Vagina (tissue), 2 donors: ENCODE measurements around the gene RPL37. TPM values are rescaled to one million over a fixed set of nuclear protein-coding genes. Genes with fewer than 3 reads are reported as not detected.
"Not testable (repeated sequence)": the region's sequence is repeated elsewhere in the genome, so short reads cannot be mapped to it uniquely, and the experiment has no call there.

Experiments
- DNase-seq, 2 donors: peaks; one replicate each; pipeline ENCODE4 v3.0.0-alpha.2; 2017; ENCODE audit errors: extremely low spot score in 2 of 2
- H3K27ac ChIP-seq: fragments of 200-600 bp; sonication (generic); one replicate; pipeline ENCODE4 v1.5.1; 2019
- H3K27me3 ChIP-seq: fragments of 200-600 bp; sonication (generic); one replicate; pipeline ENCODE4 v1.5.1; 2019
- H3K36me3 ChIP-seq, 2 donors: fragments of 200-600 bp; sonication (generic); one replicate each; pipeline ENCODE4 v1.5.1; 2017 to 2019
- H3K4me1 ChIP-seq: fragments of 200-600 bp; sonication (generic); one replicate; pipeline ENCODE4 v1.5.1; 2019
- H3K4me3 ChIP-seq, 2 donors: fragments of 200-600 bp; sonication (generic); 1 replicate in 1 of 2; 2 replicates in 1 of 2; pipeline ENCODE4 v1.5.1; 2016 to 2019
- H3K9me3 ChIP-seq: fragments of 200-600 bp; sonication (generic); one replicate; pipeline ENCODE4 v1.5.1; 2019
- CTCF ChIP-seq, 3 experiments: fragments of 450-650 bp in 2 of 3; fragments of 200-600 bp in 1 of 3; sonication (generic) in 1 of 3; IDR thresholded peaks; one replicate each; pipeline ENCODE4 v1.5.1; 2017 to 2019; ENCODE audit warnings: antibody characterized with exemption in 3 of 3, mild to moderate bottlenecking in 2 of 3, moderate library complexity in 2 of 3
- POLR2A ChIP-seq, 2 donors: fragments of 450-650 bp; IDR thresholded peaks; one replicate each; pipeline ENCODE4 v1.6.1; 2017; ENCODE audit warnings: antibody characterized with exemption in 2 of 2, mild to moderate bottlenecking in 2 of 2, moderate library complexity in 2 of 2
- POLR2AphosphoS5 ChIP-seq, 2 donors: sonication (generic); formaldehyde crosslinking; IDR thresholded peaks; one replicate each; pipeline ENCODE4 v1.9.0; 2017; ENCODE audit warnings: antibody characterized with exemption in 2 of 2, mild to moderate bottlenecking in 2 of 2, low read depth in 1 of 2; ENCODE audit not compliant: insufficient read depth in 1 of 2
- intact Hi-C: fragments of 100-400 bp; cut with DNase I; formaldehyde crosslinking; loops from one replicate; pipeline ENCODE4 v1.15.1; 2023
- total RNA-seq: library from RNA; depleted of rRNA; stranded (reverse); fragments of >200 nt; gene quantifications from one replicate; pipeline ENCODE4 v1.2.3, GENCODE V29; 2016

Gene RPL37
- total RNA-seq, 1 donor from 2014 or later = 489 TPM

GRCh38 chr5:40798012-40798800 is 36.8 kb downstream of the RPL37 start, which contains the start of gene PRKAA1:
Gene PRKAA1, minus strand, starts transcription at chr5:40798374. Its CDS starts 185 bp downstream, at chr5:40798189.
- intact Hi-C loops = loop anchor here (1.0 kb wide), 1 partner anchor 37 kb away; the partner anchor contains the start of gene RPL37
- Histone ChIP-seq H3K9me3 (no peaks in the 10 kb centered on the region), H3K4me3 (peak within 1 kb of the TSS; percentile 88 to 99), H3K27me3 (no peaks in the 10 kb centered on the region), H3K36me3 (no peaks in the 10 kb centered on the region), H3K4me1 (peaks cover 48% of the 10 kb centered on the region), H3K27ac (peak within 1 kb of the TSS; percentile 98)
- TF ChIP-seq POLR2A (IDR thresholded peaks at IDR 0.05) (peak in 1 of 2 donors; percentile 82), POLR2AphosphoS5 (IDR thresholded peaks at IDR 0.05; ENCODE audit: insufficient read depth in 1 of 2, low read depth in 1 of 2) (peak in 1 of 2 donors; percentile 98), CTCF (IDR thresholded peaks at IDR 0.05) (peak in 2 of 3 experiments; percentile 29 to 46)
- DNase-seq = peak in 1 of 2 donors; percentile 93

GRCh38 chr5:40797273-40798011 is 37.6 kb downstream of the RPL37 start:
- Histone ChIP-seq H3K4me3 (peak overlapping the region; percentile 88 to 99), H3K27ac (peak overlapping the region; percentile 98), H3K4me1 (peaks cover 51% of the 10 kb centered on the region), H3K27me3 (no peaks in the 10 kb centered on the region), H3K9me3 (no peaks in the 10 kb centered on the region), H3K36me3 (no peaks in the 10 kb centered on the region)
- TF ChIP-seq CTCF (IDR thresholded peaks at IDR 0.05) = no peak
- TF ChIP-seq POLR2A (IDR thresholded peaks at IDR 0.05) = no peak
- no peak for TF ChIP-seq POLR2AphosphoS5 (IDR thresholded peaks at IDR 0.05; ENCODE audit: insufficient read depth in 1 of 2, low read depth in 1 of 2)
- intact Hi-C loops = loop anchor here (1.0 to 2.0 kb wide), 2 partner anchors 38 to 43 kb away; partner anchors contain the start of genes RPL37 and TTC33
- no peak for DNase-seq

- intact Hi-C loops = loop anchor here (2.0 kb wide), 1 partner anchor 42 kb away; the partner anchor contains the start of gene TTC33
- Histone ChIP-seq H3K36me3 (no peaks in the 10 kb centered on the region), H3K4me3 (peak overlapping the region; percentile 88 to 99), H3K4me1 (peaks cover 58% of the 10 kb centered on the region), H3K27me3 (no peaks in the 10 kb centered on the region), H3K27ac (peak overlapping the region; percentile 98), H3K9me3 (no peaks in the 10 kb centered on the region)
- DNase-seq = no peak
- TF ChIP-seq CTCF (IDR thresholded peaks at IDR 0.05) = no peak
- TF ChIP-seq POLR2AphosphoS5 (IDR thresholded peaks at IDR 0.05; ENCODE audit: insufficient read depth in 1 of 2, low read depth in 1 of 2) = peak in 1 of 2 donors; percentile 39
Measured at GRCh38 chr5:40796487-40796889, 38.5 kb downstream of the RPL37 start.

DNA sequence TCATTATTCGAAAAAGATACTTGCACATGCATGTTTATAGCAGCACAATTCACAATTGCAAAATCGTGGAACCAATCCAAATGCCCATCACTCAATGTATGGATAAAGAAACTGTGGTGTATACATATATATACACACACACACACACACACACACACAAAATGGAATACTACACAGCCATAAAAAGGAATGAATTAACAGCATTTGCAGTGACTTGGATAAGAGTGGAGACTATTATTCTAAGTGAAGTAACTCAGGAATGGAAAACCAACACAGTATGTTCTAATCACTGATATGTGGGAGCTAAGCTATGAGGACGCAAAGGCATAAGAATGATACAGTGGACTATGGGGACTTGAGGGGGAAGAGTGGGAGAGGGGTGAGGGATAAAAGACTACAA is 40.1 kb downstream of the RPL37 start:
- peaks cover 71% of the 10 kb centered on the region for H3K4me1 ChIP-seq

DNA sequence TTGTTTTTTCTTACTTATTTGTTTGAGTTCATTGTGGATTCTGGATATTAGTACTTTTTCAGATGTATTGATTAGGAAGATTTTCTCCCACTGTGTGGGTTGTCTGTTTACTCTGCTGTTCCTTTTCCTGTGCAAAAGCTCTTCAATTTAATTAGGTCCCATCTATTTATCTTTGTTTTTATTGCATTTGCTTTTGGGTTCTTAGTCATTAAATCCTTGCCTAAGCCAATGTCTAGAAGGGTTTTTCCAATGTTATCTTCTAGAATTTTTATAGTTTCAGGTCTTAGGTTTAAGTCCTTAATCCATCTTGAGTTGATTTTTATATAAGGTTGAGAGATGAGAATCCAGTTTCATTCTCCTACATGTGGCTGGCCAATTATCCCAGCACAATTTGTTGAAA is 40.7 kb downstream of the RPL37 start:
- H3K36me3 ChIP-seq, H3K27ac ChIP-seq, H3K4me3 ChIP-seq, H3K9me3 ChIP-seq, intact Hi-C loops, H3K27me3 ChIP-seq, DNase-seq: not testable (repeated sequence)
- peaks cover 74% of the 10 kb centered on the region for H3K4me1 ChIP-seq

More for the DNA sequence above, 40.1 kb downstream of the RPL37 start:
- DNase-seq, H3K4me3 ChIP-seq, intact Hi-C loops, H3K36me3 ChIP-seq, H3K9me3 ChIP-seq, H3K27ac ChIP-seq, H3K27me3 ChIP-seq: not testable (repeated sequence)

DNA sequence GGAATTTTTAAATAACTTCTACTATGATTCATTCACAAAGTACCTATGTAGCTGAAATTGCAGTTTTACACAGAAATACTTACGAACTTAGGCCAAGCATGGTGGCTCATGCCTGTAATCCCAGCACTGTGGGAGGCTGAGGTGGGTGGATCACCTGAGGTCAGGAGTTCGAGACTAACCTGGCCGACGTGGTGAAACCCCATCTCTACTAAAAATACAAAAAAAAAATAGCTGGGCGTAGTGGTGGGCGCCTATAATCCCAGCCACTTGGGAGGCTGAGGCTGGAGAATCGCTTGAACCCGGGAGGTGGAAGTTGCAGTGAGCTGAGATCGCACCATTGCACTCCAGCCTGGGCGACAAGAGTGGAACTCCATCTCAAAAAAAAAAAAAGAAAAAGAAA is 42.3 kb downstream of the RPL37 start:
- DNase-seq, H3K4me3 ChIP-seq, H3K9me3 ChIP-seq, H3K27me3 ChIP-seq, H3K36me3 ChIP-seq, intact Hi-C loops, H3K27ac ChIP-seq: not testable (repeated sequence)
- peaks cover 70% of the 10 kb centered on the region for H3K4me1 ChIP-seq
